ENCODE results near the gene CMTR2. TPM values are rescaled to one million over a fixed set of nuclear protein-coding genes. Genes with fewer than 3 reads are reported as not detected.

CMTR2 gene, protein sequence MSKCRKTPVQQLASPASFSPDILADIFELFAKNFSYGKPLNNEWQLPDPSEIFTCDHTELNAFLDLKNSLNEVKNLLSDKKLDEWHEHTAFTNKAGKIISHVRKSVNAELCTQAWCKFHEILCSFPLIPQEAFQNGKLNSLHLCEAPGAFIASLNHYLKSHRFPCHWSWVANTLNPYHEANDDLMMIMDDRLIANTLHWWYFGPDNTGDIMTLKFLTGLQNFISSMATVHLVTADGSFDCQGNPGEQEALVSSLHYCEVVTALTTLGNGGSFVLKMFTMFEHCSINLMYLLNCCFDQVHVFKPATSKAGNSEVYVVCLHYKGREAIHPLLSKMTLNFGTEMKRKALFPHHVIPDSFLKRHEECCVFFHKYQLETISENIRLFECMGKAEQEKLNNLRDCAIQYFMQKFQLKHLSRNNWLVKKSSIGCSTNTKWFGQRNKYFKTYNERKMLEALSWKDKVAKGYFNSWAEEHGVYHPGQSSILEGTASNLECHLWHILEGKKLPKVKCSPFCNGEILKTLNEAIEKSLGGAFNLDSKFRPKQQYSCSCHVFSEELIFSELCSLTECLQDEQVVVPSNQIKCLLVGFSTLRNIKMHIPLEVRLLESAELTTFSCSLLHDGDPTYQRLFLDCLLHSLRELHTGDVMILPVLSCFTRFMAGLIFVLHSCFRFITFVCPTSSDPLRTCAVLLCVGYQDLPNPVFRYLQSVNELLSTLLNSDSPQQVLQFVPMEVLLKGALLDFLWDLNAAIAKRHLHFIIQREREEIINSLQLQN
- 29.2 and 36.9 TPM in 2 replicates for total RNA-seq

GRCh38 chr16:71288890-71289731 is at the start of gene CMTR2:
Gene CMTR2 (minus strand): TSS chr16:71289402. CDS start chr16:71285920, 3,482 bp downstream.

Other genes starting within 250 kb of the CMTR2 start
- gene HYDIN, start 58.7 kb downstream of the CMTR2 start, total RNA-seq: not detected in 2 replicates
- not detected in 2 replicates for gene CALB2, start 69.3 kb upstream of the CMTR2 start, total RNA-seq
- gene TLE7, start 152.7 kb upstream of the CMTR2 start, total RNA-seq: not detected in 2 replicates
- 4.0 and 6.3 TPM in 2 replicates for gene ZNF23, start 172.8 kb upstream of the CMTR2 start, total RNA-seq
- gene ZNF19, start 199.9 kb upstream of the CMTR2 start, total RNA-seq: 2.0 and 2.1 TPM in 2 replicates
- not detected in 2 replicates for gene CHST4, start 237.0 kb upstream of the CMTR2 start, total RNA-seq

All from dermis lymphatic vessel endothelial cell (primary cell).